Heart left ventricle (tissue), 16 donors: ENCODE measurements around the gene GPR27. TPM values are rescaled to one million over a fixed set of nuclear protein-coding genes. Genes with fewer than 3 reads are reported as not detected.

Source experiments
- ATAC-seq, 4 donors: fragments of 200-7000 bp; cut with Tn5 transposase; one replicate each; pipeline ENCODE4 v1.9.1; 2020 to 2022; ENCODE audit warnings: moderate library complexity in 4 of 4, mild to moderate bottlenecking in 3 of 4, moderate number of reproducible peaks in 1 of 4
- DNase-seq, 5 donors: peaks; one replicate each; pipeline ENCODE4 v3.0.0-alpha.2; 2020
- H3K27ac ChIP-seq, 12 donors: fragments of 200-600 bp; sonication (generic) in 4 of 12; one replicate each; pipeline versions ENCODE4 v1.5.0 to v1.8.0; 2016 to 2022; ENCODE audit warnings: mild to moderate bottlenecking in 2 of 12
- H3K27me3 ChIP-seq, 9 donors: fragments of 200-600 bp; sonication (generic) in 2 of 9; one replicate each; pipeline versions ENCODE4 v1.5.1 to v1.8.0; 2016 to 2022; ENCODE audit warnings: mild to moderate bottlenecking in 3 of 9
- H3K36me3 ChIP-seq, 9 donors: fragments of 200-600 bp; sonication (generic) in 2 of 9; one replicate each; pipeline versions ENCODE4 v1.5.0 to v1.8.0; 2018 to 2022; ENCODE audit warnings: mild to moderate bottlenecking in 2 of 9
- H3K4me1 ChIP-seq, 12 donors: fragments of 200-600 bp; sonication (generic) in 4 of 12; one replicate each; pipeline versions ENCODE4 v1.5.0 to v1.8.0; 2016 to 2022; ENCODE audit warnings: mild to moderate bottlenecking in 3 of 12
- H3K4me3 ChIP-seq, 12 donors: fragments of 200-600 bp; sonication (generic) in 4 of 12; one replicate each; pipeline versions ENCODE4 v1.5.0 to v1.8.0; 2017 to 2022; ENCODE audit warnings: mild to moderate bottlenecking in 9 of 12, moderate library complexity in 4 of 12
- H3K9me3 ChIP-seq, 12 donors: fragments of 200-600 bp; sonication (generic) in 4 of 12; one replicate each; pipeline versions ENCODE4 v1.5.0 to v1.8.0; 2016 to 2022; ENCODE audit warnings: mild to moderate bottlenecking in 1 of 12
- CTCF ChIP-seq, 12 donors: fragments of 200-600 bp; sonication (generic) in 4 of 12; IDR thresholded peaks; one replicate each; pipeline versions ENCODE4 v1.5.0 to v1.8.0; 2018 to 2022; ENCODE audit warnings: antibody characterized with exemption in 12 of 12, mild to moderate bottlenecking in 5 of 12
- WGBS, 4 donors: extraction: QIAGEN DNeasy Blood & Tissue Kit in 2 of 4; methylation state at CpG; one replicate each; pipeline versions ENCODE4 v1.1.5 to v1.1.7; 2013 to 2018; 5-methylcytosine and 5-hydroxymethylcytosine counted together
- intact Hi-C, 10 donors: fragments of 100-400 bp; cut with DNase I; formaldehyde crosslinking; loops; one replicate each; pipeline versions ENCODE4 v1.11.1 to v1.14.2; 2022
- polyA plus RNA-seq, 2 donors: library from polyadenylated mRNA; stranded (reverse); fragments of 200-250 nt; gene quantifications; one replicate each; pipeline ENCODE4 v1.2.3, GENCODE V29; 2013
- total RNA-seq, 9 donors: library from RNA; depleted of rRNA in 2 of 9; stranded (reverse); fragments of >200 nt in 2 of 9; fragmentation: NEBNext Ultra II Directional in 3 of 9; extraction: Animal tissue kit (Norgen Biotek cat#: 25700) in 3 of 9; gene quantifications; one replicate each; pipeline versions ENCODE4 v1.1.0 to v1.2.4, GENCODE V29; 2016 to 2023
- donor health status: ischemic (EF 13 %, LVEDD 7.1; RV severe dilation, severe dysfunction).
- donor health status: healthy with polysubstance abuse.
- donor health status: DM: no; HTN: yes; CAD: no.
- donor health status: DM: no; HTN: no; CAD: no.
- donor health status: ischemic (EF 25% LVEDD 6.9; RV normal size, moderate dysfunction).
- donor health status: ischemic (EF 25% LVEDD 5.7; RV mildly dilated, moderate dysfunction).
- donor health status: healthy.
- donor health status: DM: yes; HTN: yes; CAD: no.
- donor health status: ischemic (EF 35%, LVEDD 5.7; RV mildly dilated, moderate dysfunction).
- donor health status: nonischemic (EF 11% LVEDD 7.7; RV severe dilation, severe dysfunction).
- donor health status: DM: yes; HTN: yes; CAD: no.
- donor health status: PGD.
- donor health status: ischemic (EF 29% LVEDD 5.4; RV normal size, mild dysfunction).
- donor health status: nonischemic (EF 23%, LVEDD 6.1; RV moderate dilation, normal function).

GPR27 gene
- total and polyA plus RNA-seq, 11 donors, result 0.57 to 8.0 (median 5.0) TPM

GRCh38 chr3:71805691-71806090 lies 52.0 kb downstream of the GPR27 start:
- 84 to 89% (median 85%) methylated on average over 2 of the region's 2 CpGs for WGBS, 4 donors
- H3K27ac ChIP-seq, result peak overlapping the region in 1 of 12 donors; percentile 43
- DNase-seq, result no peak

More at GRCh38 chr3:71805691-71806090, 52.0 kb downstream of the GPR27 start:
- Histone ChIP-seq H3K9me3 (no peaks in the 10 kb centered on the region), H3K4me1 (peaks cover 0 to 5% (median 0%) of the 10 kb centered on the region in 12 donors), H3K27me3 (peaks cover 0 to 32% (median 4%) of the 10 kb centered on the region in 9 donors), H3K36me3 (no peaks in the 10 kb centered on the region), H3K4me3 (no peak overlapping the region)
- no peak for ATAC-seq
- intact Hi-C loops, result no loop called here
- TF ChIP-seq CTCF (IDR thresholded peaks at IDR 0.05), result no peak

Other genes starting within 250 kb of the GPR27 start
- gene FOXP1, start 170.1 kb upstream of the GPR27 start, total RNA-seq, result 10 to 100 TPM; 33.0 to 67.8 (median 44.5) TPM
- gene FOXP1, start 170.1 kb upstream of the GPR27 start, polyA plus RNA-seq, result 10 to 100 TPM; 14.9 to 15.1 TPM
- gene EIF4E3, start 28.5 kb upstream of the GPR27 start, total RNA-seq, result 10 to 100 TPM; 28.5 to 53.0 (median 47.1) TPM
- 10 to 100 TPM; 18.4 to 23.1 TPM for gene EIF4E3, start 28.5 kb upstream of the GPR27 start, polyA plus RNA-seq
- under 1 TPM in 6 of 9 donors, not detected in 3; 0.17 to 0.49 (median 0.28) TPM for gene PROK2, start 31.3 kb downstream of the GPR27 start, total RNA-seq
- under 1 TPM in 1 of 2 donors, not detected in 1; 0.24 TPM for gene PROK2, start 31.3 kb downstream of the GPR27 start, polyA plus RNA-seq